Eye (tissue), 1 donor: ENCODE measurements around the gene POLD2.

ENCODE experiments used
- DNase-seq: peaks from one replicate; pipeline ENCODE4 v3.0.0-alpha.2; 2015

The POLD2 gene

DNA sequence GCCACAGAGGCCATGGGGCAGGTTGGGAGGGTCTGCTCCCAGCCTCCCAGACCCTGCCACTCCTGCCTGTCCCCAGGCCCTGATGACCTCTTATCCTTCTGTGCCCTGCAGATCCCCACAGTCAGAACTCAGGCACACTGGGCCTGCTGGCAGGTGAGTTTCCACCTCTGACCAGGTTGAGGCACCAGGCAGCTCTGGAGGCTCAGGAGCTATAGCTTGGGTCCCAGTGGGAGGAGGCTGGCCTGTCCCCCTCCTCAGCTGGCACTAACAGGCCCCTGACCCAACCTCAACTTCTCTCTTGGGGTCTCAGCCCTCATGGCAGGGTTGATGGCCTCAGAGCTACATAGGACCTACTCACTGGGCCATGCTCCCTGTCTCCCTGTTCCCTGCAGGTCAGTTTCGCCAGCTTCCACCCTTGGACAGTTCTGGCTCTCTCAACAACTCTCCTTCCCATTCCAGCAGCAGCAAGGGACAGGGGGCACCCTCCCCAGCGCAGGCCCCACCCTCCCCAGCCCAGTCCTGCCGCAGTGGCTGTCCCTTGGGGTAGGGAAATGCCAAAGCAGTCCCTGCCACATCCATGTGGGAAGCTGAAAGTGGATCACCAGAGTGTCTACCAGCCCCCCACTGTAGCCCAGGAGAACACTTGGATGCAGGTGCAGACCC, 21.9 kb downstream of the POLD2 start:
- no peak for DNase-seq

GRCh38 chr7:44100458-44101302, 22.7 kb downstream of the POLD2 start:
- DNase-seq, result peak; percentile 41

DNA sequence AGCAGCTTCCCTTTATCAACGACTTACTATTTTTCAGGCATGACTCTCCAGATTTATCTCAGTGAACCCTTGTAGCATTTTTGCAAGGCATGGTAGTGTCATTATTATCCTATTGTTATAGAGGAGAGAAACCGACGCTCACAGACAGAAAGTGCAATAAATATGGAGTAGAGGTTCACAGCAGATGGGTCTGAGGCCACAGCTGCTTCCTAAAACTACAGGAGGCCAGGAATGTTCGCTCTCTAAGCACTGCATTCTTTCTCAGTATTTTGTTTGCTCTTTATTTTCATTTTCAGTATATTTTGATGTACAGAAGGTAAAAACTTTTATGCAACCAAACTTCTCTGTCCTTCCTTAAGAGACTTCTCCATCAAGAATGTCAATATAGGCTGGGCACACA, 23.7 kb downstream of the POLD2 start:
- DNase-seq, result no peak

- no peak for DNase-seq
These were observed 25.0 kb downstream of the POLD2 start for GRCh38 chr7:44098092-44099068.

DNA sequence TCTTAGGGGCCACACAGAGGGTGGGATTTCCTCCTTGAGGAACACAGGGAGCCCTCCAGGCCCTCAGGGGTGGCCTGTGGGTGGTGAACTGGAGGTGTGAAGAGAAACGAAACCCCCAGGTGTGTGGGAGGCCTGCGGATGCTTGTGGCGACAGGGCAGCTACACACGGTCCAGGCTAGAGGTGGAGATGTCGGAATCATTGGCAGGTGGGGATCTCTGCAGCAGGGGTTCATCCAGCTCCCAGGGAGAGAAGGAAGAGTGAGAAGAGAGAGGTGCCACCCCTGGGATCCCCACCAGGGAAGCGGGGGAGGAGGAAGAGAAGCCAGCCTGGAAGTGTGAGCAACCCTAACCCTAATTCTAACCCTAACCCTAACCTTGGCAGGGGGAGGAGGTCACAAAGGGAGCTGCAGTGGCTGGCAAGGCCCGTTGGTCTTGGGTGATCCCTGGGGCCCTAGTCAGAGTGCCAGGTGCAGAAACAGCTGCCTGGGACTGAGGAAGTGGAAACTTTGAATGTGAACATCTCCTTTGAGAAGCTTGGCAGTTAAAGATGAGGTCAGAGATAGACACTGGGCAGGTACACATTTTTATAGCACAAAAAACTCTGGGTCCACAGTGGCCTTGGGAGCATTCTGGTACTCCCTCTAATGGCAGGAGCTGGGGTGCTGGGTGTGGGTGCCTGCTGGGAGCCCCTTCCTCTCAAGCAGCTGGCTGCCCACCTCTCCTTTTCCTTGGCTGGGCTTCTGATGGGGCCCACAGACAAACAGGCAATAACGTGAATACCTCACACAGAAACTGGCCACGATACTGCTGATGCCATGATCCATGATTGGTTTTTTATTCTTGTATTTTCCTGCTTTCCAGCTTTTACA, 26.1 kb downstream of the POLD2 start:
- no peak for DNase-seq

DNA sequence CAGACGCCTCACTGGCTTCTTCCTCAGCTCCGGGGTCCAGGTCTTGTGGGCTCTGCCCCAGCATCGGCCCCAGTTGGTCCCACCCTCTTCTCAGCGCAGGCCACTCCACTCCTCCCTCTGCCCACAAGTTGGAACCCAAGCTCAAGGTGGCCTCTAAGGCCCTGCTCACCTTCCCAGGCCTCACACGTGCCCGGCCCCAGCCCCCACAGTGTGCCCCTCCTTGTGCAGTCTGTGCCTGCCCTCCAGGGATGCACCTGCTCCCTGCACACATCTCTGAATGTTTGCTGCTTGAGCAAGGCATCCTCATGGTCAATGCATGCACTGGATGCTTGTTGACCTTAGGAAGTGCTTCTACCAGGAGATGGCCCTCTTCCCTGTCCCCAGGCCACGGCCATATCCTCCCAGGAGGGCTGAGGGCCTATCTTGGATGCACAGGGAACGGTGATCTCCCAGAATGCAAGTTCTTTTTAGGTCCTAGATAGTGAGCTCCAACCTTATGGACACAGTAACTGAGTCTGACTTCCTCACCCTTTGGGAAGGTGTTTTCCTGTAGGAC, 26.9 kb downstream of the POLD2 start:
- DNase-seq, result no peak

DNA sequence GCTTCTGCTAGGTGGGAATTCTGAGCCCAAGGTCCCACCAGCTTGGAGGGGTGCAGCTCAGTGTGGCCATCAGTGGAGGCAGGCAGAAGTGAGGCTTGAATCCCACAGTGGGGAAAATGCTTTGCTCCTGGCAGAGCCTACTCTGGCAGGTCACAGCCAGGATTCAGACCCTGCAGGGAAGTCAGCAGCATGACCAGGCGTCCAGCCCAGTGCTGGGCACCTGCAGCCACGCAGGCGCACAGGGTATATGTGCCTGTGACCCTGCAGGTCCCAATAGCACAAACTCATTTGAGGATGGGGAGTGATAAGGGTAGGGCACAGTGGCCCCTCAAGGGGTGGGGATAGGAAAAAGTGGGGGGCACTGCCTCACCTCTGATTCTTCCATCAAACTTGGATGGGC, 27.6 kb downstream of the POLD2 start:
- DNase-seq, result no peak

DNA sequence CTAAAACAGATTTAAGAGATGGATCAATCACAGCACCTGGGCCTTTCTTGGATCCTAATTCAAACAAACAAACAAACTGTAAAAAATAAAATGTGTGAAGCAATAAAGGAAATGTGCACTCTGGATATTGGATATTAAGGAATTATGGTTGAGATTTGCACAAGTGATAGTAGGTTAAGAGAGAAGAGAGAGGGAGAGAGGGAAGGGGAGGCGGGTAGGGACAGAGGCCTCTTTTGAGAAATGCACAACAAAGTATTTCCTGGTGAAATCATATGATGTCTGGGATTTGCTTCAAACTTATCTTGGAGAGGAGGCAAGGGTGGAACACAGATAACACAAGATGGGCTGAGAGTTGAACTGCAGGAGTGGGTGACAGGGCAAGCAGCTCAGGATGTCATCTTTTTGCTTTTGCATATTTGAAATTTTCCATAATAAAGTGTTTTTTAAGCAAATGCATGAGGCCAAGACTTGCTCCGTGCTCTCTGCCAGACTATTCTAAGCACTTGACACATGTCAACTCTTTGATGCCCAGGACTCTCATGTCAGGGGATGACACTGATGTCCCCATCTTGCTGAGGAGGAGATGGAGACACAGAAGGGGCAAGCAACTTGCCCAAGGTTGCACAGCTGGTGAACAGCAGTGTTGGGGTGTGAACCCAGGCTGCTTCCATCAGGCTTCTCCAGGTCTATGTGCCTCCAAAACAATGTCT, 28.3 kb downstream of the POLD2 start:
- DNase-seq, result no peak

- no peak for DNase-seq
These were observed 29.0 kb downstream of the POLD2 start for GRCh38 chr7:44094365-44094764.

GRCh38 chr7:44093102-44093641, 30.2 kb downstream of the POLD2 start:
- DNase-seq, result no peak

DNA sequence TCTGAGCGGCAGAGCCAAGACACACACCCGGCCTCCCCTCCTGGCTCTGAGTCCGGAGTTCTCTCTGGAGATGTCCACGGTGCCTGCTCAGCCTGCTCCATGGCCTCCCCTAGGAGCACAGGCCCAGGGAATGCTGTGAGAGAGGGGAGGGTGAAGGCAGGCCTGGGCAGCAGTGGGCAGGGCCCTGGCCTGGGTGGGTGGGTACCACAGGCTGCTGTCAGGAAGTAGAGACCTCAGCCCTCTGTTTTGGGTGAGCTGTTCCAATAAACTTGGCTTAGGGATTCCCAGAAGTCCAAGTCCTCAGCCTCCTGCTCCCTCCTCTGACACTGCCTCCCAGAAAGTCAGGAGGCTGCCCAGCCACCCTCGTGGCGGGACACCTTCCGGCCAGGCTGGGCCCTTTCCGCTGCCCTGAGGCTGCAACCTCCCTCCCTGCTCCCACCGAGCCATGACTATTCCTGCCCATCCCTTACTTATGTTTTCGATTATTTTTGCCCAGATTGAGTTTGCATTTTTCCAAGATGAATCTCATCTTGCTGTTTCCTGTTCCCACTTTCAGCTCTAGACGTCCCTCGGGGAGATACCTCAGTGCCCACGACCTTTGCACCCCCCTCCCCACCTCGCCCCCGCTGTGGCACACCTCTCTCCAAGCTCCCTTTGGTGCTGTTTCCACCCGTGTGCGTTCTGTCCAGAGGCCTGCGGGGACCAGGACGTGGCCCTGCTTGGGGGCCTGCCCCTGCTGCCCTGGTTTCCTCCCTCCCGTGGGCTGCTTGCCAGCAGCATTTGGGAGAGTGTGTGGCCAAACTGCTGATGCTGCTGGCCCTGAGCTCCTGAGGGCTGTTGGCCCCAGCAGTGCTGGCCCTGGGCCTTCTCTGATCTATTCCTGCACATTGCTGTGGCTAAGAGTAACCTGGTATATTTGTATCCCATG, 35.2 kb downstream of the POLD2 start:
- DNase-seq, result no peak

DNA sequence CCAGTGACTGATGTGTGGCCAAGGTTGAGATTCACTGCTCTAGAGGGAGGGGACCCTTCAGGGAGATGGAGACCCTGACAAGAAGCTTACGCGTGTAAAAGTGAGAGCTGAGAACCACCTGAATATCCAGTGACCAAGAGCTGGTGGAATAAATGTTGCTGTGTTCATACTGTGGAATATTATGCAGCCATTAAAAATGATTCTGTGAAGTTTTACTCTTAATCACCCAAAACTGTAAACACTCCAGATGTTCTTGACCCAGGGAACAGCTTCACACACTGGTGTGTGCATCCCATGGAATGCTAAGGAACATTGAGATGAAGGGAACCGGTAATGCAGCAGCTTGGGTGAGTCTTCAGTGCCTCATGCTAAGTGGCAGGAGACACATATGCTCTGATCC, 36.7 kb downstream of the POLD2 start:
- DNase-seq, result no peak

GRCh38 chr7:44085546-44085945, 37.8 kb downstream of the POLD2 start:
- DNase-seq, result no peak

GRCh38 chr7:44084701-44085100, 38.6 kb downstream of the POLD2 start:
- no peak for DNase-seq

- no peak for DNase-seq
These were observed 39.6 kb downstream of the POLD2 start for GRCh38 chr7:44083796-44084195.

DNA sequence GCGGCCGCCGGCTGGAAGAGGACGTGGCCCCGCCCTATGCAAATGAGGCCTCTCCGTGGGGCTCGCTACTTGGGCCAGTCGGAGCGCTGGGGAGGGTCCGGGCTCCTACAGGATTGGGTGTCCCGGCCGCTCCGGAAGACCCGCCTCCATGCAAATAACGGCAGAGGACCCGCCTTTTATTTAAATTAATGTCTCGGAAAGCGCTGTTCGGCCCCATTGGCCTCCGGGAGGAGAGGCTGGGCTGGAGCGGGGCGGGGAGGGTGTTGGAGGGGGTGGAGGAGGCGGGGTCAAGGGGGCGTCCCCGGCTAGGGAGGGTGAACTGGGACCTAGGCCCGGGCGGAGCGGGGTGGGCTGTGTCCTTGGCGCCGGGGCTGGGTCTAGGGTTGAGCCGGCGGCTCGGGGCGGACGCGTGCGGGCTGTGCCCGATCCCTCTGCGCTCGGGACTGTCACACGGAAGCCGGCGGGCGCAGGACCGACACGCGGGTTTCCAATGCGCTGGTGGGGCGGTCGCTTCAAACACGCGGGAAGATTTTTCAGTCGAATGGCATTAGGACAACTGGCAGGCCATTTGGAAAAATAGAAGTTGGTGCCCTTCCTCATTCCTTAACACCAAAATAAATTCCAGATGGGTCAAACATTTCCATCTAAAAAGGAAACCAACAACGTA, 40.7 kb downstream of the POLD2 start:
- peak; percentile 99 for DNase-seq

DNA sequence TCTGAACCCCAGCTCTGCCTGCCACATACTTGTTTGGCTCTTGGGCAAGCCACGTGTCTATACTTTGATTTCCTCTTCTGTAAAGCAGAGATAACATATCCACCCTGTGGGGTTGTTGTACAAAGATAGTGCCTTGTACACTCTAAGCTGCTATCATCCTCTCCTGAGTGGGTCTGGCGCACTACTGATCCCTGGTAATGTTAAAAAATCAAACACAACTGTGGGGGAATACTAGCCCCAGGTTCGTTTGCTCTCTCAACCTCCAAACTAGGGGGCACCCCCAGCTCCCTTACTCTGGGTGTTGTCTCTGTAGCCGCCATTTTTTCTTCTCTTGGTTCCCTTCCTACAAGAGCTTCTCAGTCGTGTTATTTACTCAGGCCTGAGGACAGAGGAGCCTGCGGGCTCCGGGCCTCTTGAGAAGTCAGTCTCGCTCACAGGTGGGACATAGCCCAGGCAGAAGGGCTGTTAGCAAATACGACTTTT, 42.0 kb downstream of the POLD2 start:
- DNase-seq, result no peak

- no peak for DNase-seq
These were observed 42.6 kb downstream of the POLD2 start for GRCh38 chr7:44080686-44081265.

- no peak for DNase-seq
These were observed 43.2 kb downstream of the POLD2 start for GRCh38 chr7:44080118-44080517.
